Inflammatory macrophage treated with lipopolysaccharide for 4 hours (primary cell): ENCODE measurements around the gene AFM.
A peak's percentile ranks its signal among the peaks of the same experiment; 100 is the strongest.

ENCODE experiments used
- DNase-seq: peaks from one replicate; pipeline ENCODE4 v3.0.0-alpha.2; 2020

AFM gene

GRCh38 chr4:73481358-73481757 lies at the start of gene AFM:
AFM (plus strand) TSS chr4:73481745; CDS start chr4:73481776, 31 bp downstream.
- DNase-seq = no peak

GRCh38 chr4:73431813-73432168 lies 49.8 kb upstream of the AFM start:
- no peak for DNase-seq

GRCh38 chr4:73432169-73433000 lies 49.2 kb upstream of the AFM start:
- DNase-seq = no peak

- no peak for DNase-seq
These were observed 48.4 kb upstream of the AFM start for GRCh38 chr4:73433140-73433539.

DNA sequence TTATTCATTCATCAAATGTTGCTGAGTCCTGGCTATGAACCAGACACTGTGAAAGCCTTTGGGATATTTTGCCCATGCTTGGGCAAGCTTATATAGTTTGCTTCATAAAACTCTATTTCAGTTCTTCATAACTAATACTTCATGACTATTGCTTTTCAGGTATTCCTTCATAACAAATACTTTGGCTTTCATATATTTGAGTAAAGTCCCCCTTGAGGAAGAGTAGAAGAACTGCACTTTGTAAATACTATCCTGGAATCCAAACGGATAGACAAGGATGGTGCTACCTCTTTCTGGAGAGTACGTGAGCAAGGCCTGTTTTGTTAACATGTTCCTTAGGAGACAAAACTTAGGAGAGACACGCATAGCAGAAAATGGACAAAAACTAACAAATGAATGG lies 47.2 kb upstream of the AFM start:
- peak; percentile 12 for DNase-seq

- DNase-seq = no peak
These were observed 45.6 kb upstream of the AFM start, which contains the start of gene AFP for GRCh38 chr4:73435984-73436383. AFP (plus strand) TSS chr4:73436221; CDS start chr4:73436263, 42 bp downstream.

DNA sequence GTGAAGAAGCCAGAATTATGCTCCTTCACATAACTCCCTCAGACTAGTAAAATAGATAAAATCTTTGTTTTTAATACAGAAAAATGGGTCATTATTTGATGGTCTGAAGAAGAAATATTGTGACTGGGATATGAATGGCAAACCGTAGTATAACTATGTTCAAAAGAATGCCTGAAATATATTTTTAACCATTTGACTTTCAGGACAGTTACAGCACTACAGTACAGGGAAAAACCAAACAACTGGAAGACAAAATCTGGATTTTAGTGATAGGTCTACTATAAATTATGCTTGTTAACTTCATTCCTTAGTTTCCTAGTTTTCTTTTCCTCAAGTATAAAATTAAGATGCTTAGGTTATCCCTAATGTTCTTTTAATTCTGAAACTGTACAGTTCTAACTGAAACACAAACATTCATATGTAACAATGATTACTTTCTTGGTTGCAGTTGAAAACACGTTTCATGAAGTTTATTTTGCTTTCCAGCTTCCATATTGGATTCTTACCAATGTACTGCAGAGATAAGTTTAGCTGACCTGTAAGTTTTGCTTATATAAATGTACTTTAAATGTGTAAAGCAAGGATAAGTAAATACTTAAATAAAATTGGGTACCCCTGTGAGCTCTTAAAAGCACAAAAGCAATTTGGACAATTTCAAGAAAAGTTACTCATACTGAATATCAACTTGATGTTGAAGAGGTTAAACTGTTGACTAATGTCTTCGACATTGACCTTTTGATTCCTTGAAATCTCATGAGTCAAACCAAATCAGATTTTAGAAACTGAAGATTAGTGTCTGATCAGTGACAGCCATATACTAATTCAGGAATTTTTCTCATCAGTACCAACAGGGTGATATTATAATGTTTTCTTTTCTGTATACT lies 44.6 kb upstream of the AFM start:
- DNase-seq = no peak

DNA sequence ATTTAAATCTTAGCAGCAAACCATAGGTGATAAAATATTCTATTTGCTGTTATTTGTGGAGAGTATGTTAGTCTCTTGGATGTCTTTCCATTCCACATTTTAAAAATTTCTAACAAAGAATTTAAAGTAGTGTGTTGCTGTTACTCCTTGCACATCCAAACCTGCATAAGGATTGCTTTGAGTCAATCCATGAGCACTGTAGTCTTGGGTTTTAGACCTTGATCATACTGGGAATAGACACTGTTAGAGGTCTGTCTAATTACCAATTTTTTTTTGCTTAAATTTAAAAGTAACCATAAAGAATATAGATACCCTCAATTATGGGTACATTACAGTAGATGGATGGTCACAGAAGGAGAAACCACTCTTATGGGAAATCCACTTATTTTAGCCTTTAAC lies 44.0 kb upstream of the AFM start:
- DNase-seq = no peak

DNA sequence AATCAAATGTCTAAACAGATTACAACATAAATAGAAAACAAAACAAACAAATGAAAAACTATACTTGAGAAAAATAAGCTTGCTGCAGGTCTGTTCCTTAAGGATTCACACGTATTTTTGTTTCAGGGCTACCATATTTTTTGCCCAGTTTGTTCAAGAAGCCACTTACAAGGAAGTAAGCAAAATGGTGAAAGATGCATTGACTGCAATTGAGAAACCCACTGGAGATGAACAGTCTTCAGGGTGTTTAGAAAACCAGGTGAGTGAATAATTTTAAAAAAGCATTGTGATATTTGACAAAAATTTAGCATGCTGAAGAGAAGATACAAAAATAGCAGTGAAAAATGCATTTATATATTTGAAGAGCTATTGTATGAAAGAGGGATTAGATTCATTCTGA lies 43.5 kb upstream of the AFM start:
- DNase-seq = no peak

DNA sequence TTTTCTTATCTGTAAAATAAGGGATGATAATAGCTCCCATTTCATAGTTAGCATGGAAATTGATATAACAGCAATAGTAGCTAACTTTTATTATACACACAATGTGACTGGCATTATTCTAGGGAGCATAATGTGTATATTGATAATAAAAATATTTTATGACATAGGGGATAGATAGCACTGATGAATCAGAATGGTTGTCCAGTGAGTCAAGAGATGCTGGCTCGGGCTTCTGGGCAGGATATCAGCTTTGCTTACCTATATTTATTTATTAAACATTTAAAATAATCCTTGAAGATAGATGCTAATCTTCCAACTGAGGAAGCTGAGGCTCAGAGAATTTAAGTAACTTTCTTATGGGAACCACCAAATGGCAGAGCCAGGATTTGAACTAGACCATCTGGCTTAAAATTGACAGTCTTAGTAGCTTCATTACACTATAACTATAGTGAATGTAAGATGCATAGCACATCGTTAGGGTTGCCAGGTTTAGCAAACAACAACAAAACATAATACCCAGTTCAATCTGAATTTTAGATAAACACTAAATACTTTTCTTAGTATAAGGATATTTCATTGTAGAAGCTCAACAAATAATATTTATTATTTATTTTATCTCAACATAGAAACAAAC lies 42.8 kb upstream of the AFM start:
- DNase-seq = no peak

GRCh38 chr4:73439445-73439844 lies 42.1 kb upstream of the AFM start:
- no peak for DNase-seq

DNA sequence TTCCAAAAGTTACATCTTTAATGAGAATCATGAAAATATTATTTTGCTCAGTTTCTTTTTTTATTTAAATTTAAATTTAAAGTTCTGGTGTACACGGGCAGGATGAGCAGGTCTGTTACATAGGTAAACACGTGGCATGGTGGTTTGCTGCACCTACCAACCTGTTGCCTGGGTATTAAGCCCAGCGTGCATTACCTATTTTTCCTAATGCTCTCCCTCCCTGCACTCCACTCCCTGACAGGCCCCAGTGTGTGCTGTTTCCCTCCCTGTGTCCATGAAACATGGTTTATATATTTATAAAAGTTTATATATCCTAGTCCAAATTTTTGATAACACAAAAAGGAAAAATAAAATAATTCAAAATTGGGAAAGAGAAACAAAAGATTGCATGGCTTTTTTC lies 41.6 kb upstream of the AFM start:
- no peak for DNase-seq

DNA sequence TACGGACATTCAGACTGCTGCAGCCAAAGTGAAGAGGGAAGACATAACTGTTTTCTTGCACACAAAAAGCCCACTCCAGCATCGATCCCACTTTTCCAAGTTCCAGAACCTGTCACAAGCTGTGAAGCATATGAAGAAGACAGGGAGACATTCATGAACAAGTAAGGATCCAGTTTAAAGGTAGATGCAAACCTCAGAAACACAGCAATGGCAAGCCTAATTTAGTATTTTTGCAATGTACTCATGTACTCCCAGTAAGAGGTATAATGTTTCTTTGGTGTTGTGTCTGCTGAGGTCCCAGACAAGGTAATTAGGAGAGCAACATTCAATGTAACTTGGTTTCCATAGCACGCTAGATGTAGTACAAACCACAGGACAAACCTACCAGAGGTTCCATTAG lies 40.9 kb upstream of the AFM start:
- DNase-seq = no peak

GRCh38 chr4:73442275-73442674 lies 39.3 kb upstream of the AFM start:
- DNase-seq = no peak

- no peak for DNase-seq
These were observed 38.3 kb upstream of the AFM start for GRCh38 chr4:73443224-73443623.

GRCh38 chr4:73445383-73446335 lies 35.9 kb upstream of the AFM start:
- DNase-seq = no peak

DNA sequence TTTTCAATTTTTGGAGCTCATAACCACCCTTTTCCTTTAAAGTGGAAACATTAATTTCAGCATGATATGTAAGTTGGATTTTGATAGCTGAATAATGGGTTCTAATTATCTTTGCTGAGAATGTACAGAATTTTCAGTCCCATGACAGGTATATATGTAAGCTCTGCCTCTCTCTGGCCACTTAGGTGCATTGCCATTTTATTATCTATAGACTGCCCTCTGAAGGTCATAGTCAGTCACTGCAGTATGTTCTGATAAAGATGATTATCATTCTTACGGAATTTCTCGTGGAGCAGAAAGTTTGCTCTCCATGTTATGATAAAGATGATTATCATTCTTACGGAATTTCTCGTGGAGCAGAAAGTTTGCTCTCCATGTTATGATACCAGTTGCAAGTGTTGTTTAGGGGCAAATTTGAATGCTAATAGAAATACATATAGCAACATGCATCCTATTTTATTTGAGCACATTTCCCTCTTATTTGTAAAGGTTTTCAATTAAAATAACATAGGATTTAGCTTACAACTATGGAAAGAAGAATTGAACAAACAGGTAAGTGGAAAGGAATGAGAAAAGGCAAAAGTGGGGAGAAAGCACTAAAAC lies 35.1 kb upstream of the AFM start:
- peak; percentile 72 for DNase-seq

DNA sequence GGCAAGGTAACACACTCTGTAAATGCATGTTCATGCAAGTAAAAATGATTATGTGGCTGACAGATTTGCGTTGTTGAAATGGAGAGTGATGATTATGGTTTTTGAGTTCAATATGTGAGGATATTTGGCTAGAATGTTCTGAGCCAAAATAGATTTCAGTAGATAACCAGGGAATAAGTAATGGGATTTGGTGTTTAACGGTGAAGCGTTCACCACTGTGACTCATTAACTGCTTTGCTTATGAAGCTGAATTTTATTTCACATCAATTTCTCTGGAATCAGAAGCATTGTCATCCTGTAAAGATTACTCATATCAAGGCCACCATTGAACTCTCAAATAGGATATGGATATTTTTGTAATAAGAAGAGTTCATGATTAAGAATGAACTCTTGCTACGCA lies 33.9 kb upstream of the AFM start:
- DNase-seq = no peak

DNA sequence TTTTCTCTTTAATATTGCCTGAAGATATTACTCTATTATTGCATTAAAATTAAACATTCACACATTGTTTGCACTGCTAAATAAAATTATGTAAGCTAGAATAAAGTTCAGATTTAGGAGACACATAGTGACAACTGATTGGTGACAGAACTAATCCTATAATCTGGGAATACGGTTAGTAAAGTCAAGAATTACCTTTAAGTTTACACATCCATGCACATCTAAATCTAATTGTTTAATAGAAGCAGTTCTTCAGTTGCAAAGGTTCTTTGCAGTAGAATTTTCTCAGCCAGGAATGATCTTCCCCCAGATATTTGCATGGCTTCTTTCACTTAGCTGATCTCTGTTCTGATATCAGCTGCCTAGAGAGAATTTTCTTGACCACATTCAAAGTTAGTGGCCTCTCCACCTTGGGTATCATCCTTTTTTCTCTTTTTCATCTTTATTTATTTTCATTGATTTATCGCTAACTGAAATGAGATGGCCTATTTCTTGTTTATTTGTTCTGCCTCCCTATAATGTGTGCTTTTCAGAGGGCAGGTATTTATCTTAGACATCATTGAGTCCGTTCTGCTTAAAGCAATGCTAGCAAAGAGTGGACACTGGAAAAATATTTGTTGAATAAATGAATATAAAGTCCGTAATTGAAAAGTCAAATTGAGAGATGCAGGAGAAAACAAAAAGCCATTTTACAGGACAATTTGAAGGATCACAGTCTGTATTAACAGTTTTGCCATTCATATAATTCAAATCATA lies 32.9 kb upstream of the AFM start:
- DNase-seq = no peak

DNA sequence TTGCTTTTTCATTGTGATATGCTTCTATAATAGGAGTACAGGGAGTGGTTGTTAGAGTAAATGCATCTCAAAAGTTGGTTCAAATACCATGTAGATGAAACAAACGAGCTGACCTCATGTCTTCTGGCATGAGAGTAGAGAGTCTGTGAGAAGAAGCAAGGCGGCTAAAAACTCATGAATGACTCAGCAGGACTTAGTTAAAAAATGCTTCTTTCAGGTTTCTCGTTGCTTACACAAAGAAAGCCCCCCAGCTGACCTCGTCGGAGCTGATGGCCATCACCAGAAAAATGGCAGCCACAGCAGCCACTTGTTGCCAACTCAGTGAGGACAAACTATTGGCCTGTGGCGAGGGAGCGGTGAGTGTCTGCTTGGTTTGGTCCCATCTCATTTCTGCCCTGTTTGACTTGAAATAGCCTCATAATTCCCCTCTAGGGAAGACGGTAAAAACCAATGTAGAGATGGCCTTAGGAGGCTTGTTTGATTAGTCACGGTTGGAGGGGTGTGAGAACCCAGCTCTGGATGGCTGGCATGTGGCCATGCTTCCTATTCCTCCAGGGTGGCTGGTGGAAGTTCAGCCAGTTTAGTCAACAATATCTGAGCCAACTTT lies 31.0 kb upstream of the AFM start:
- no peak for DNase-seq

- DNase-seq = no peak
These were observed 30.1 kb upstream of the AFM start for GRCh38 chr4:73451404-73451803.
